ENCODE data around the gene TNMD. TPM values are rescaled to one million over a fixed set of nuclear protein-coding genes. Genes with fewer than 3 reads are reported as not detected.

TNMD gene
- total RNA-seq, 1 experiment from 2014 or later: not detected

DNA sequence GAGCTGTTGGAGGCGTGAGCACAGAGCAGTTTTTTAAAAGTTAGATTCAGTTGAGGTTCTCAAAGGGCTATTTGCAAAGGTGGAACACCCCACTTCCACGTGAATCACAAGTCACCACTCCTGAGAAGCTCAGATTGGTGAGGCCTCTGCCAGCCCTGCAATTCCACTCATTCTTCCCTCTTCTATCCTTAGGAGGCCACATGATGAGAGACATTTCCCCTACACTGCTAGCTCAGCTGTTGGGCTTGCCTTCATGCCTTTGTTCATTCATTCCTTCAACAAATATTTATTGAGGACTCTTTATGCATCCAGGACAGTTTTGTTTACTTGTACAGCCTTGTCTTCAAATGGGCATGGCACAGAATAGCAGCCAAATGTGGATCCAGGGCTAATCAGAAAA is 63.0 kb downstream of the TNMD start:
- H3K27me3 Mint-ChIP-seq (ENCODE audit: unreplicated experiment): no peaks in the 10 kb centered on the region
- H3K27ac Mint-ChIP-seq (ENCODE audit: unreplicated experiment): no peak overlapping the region
- TF ChIP-seq, protein P1, sequence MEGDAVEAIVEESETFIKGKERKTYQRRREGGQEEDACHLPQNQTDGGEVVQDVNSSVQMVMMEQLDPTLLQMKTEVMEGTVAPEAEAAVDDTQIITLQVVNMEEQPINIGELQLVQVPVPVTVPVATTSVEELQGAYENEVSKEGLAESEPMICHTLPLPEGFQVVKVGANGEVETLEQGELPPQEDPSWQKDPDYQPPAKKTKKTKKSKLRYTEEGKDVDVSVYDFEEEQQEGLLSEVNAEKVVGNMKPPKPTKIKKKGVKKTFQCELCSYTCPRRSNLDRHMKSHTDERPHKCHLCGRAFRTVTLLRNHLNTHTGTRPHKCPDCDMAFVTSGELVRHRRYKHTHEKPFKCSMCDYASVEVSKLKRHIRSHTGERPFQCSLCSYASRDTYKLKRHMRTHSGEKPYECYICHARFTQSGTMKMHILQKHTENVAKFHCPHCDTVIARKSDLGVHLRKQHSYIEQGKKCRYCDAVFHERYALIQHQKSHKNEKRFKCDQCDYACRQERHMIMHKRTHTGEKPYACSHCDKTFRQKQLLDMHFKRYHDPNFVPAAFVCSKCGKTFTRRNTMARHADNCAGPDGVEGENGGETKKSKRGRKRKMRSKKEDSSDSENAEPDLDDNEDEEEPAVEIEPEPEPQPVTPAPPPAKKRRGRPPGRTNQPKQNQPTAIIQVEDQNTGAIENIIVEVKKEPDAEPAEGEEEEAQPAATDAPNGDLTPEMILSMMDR (IDR thresholded peaks at IDR 0.05; ENCODE audit: unreplicated experiment): no peak
- H3K4me1 Mint-ChIP-seq (ENCODE audit: low read depth, unreplicated experiment): peaks cover 68% of the 10 kb centered on the region
- H3K4me3 Mint-ChIP-seq (ENCODE audit: low read depth, unreplicated experiment): no peak overlapping the region
- H3K36me3 Mint-ChIP-seq (ENCODE audit: insufficient read depth, unreplicated experiment): peaks cover 33% of the 10 kb centered on the region
- DNase-seq: no peak
- intact Hi-C loops (cut with micrococcal nuclease; ENCODE audit: unreplicated experiment): no loop called here
- no peaks in the 10 kb centered on the region for H3K9me3 Mint-ChIP-seq (ENCODE audit: low read depth, unreplicated experiment)
- no TSS peak for BruUV-seq (replicated peaks)
- CTCF ChIA-PET: no interaction called here

DNA sequence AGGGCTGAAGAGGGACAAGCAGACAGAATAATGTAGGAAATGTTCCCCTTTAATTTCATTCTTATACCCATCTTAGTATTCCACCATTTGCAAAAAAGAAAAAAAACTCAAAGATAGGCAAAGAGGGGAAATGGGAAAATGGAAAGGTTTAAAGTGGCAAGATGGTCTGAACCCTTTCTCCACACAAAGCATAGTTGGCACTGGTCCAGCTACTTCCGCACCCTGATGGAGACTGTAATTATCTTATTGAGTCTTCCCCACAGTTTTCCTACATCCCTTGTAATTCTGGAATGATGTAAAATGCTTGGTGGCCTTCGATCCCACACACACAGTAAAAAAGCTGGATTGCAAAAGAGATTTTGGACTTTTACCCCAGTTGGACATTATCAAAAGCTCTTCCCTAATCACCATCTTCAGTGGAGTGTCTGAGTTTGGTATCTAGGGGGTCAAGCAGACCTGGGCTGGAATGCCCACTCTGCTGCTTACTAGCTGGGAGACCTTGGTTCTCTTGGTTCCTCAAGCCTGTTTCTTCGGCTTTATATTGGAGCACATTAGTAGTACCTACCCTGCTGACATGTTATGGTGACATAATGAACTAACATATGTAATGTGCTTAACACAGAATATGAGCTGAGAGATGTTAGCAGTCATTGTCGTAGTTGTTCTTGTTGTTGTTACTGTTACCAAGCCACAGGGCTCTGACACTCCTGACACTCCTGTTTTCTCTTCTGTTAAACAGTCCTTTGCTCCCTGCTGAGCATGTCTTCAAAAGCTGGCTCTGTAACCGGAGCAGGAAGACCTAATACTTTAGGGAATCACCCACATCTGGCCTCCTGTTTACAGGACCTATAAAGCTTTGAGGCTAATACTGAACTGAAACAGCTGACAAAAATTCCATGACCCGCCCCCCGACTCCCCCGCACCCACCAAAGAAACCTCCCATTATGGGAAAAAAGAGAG is 64.0 kb downstream of the TNMD start:
- CTCF ChIA-PET: interaction anchor here (1.3 to 2.1 kb wide), 2 partner anchors 12 to 34 kb away, joined by 7 to 12 read pairs; partner anchors contain the start of gene TSPAN6
- no peaks in the 10 kb centered on the region for H3K27me3 Mint-ChIP-seq (ENCODE audit: unreplicated experiment)
- BruUV-seq (replicated peaks): no TSS peak
- H3K4me1 Mint-ChIP-seq (ENCODE audit: low read depth, unreplicated experiment): peaks cover 68% of the 10 kb centered on the region
- TF ChIP-seq, protein P1 (IDR thresholded peaks at IDR 0.05; ENCODE audit: unreplicated experiment): no peak
- intact Hi-C loops (cut with micrococcal nuclease; ENCODE audit: unreplicated experiment): no loop called here
- peak overlapping the region; percentile 14 for H3K4me3 Mint-ChIP-seq (ENCODE audit: low read depth, unreplicated experiment)
- peaks cover 37% of the 10 kb centered on the region for H3K36me3 Mint-ChIP-seq (ENCODE audit: insufficient read depth, unreplicated experiment)
- no peak for DNase-seq
- H3K9me3 Mint-ChIP-seq (ENCODE audit: low read depth, unreplicated experiment): no peaks in the 10 kb centered on the region
- peak overlapping the region; percentile 80 for H3K27ac Mint-ChIP-seq (ENCODE audit: unreplicated experiment)

Other genes with a start within 250 kb of the TNMD start
- gene PCDH19, start 174.7 kb upstream of the TNMD start, total RNA-seq (2022): 0.02 and 0.50 TPM in 2 replicates
- 69.1 and 70.6 TPM in 2 replicates for gene TSPAN6, start 51.9 kb downstream of the TNMD start, total RNA-seq (2022)
- 31.5 and 45.4 TPM in 2 replicates for gene SRPX2, start 59.3 kb downstream of the TNMD start, total RNA-seq (2022)
- gene SYTL4, start 147.2 kb downstream of the TNMD start, total RNA-seq (2022): 16.0 and 17.3 TPM in 2 replicates
- gene CSTF2, start 235.5 kb downstream of the TNMD start, total RNA-seq (2022): 66.3 and 67.2 TPM in 2 replicates